NCI-H2196 treated with DMSO at 0.1 percent for 48 hours (cell line): ENCODE results near the gene RELN.
"Not testable (repeated sequence)": the region's sequence is repeated elsewhere in the genome, so short reads cannot be mapped to it uniquely, and the experiment has no call there.

Experiments
- DNase-seq: peaks from one replicate; lab custom pipeline; 2025; ENCODE audit not compliant: unreplicated experiment; lab: John Stamatoyannopoulos, UW

The RELN gene

GRCh38 chr7:103905997-103906396 is 83.5 kb downstream of the RELN start:
- no peak for DNase-seq

- DNase-seq, result no peak
Observed at GRCh38 chr7:103902917-103903316, 86.5 kb downstream of the RELN start.

- not testable (repeated sequence) for DNase-seq
Observed at GRCh38 chr7:103896826-103897225, 92.6 kb downstream of the RELN start.

GRCh38 chr7:103894656-103895596 is 94.5 kb downstream of the RELN start:
- DNase-seq, result no peak

GRCh38 chr7:103893350-103893749 is 96.1 kb downstream of the RELN start:
- no peak for DNase-seq

GRCh38 chr7:103889451-103889850 is 100.0 kb downstream of the RELN start:
- no peak for DNase-seq

GRCh38 chr7:103888603-103889153 is 100.8 kb downstream of the RELN start:
- no peak for DNase-seq

- no peak for DNase-seq
Observed at GRCh38 chr7:103887853-103888602, 101.4 kb downstream of the RELN start.

GRCh38 chr7:103887050-103887449 is 102.4 kb downstream of the RELN start:
- DNase-seq, result no peak

- no peak for DNase-seq
Observed at GRCh38 chr7:103879928-103880600, 109.4 kb downstream of the RELN start.

GRCh38 chr7:103879411-103879810 is 110.0 kb downstream of the RELN start:
- DNase-seq, result no peak

GRCh38 chr7:103877565-103877964 is 111.9 kb downstream of the RELN start:
- DNase-seq, result no peak

GRCh38 chr7:103875718-103876117 is 113.7 kb downstream of the RELN start:
- no peak for DNase-seq

- no peak for DNase-seq
Observed at GRCh38 chr7:103871473-103871872, 118.0 kb downstream of the RELN start.

- DNase-seq, result no peak
Observed at GRCh38 chr7:103870664-103871063, 118.8 kb downstream of the RELN start.

GRCh38 chr7:103867874-103868273 is 121.6 kb downstream of the RELN start:
- no peak for DNase-seq

GRCh38 chr7:103866919-103867318 is 122.5 kb downstream of the RELN start:
- DNase-seq, result peak; percentile 70

GRCh38 chr7:103865442-103865841 is 124.0 kb downstream of the RELN start:
- DNase-seq, result no peak

GRCh38 chr7:103862302-103863035 is 127.0 kb downstream of the RELN start:
- no peak for DNase-seq

- DNase-seq, result no peak
Observed at GRCh38 chr7:103859709-103860108, 129.7 kb downstream of the RELN start.

GRCh38 chr7:103857435-103857834 is 132.0 kb downstream of the RELN start:
- DNase-seq, result no peak
